Neural progenitor cell (in vitro differentiated cells): Measurements from ENCODE around the gene TRPM6. TPM values are rescaled to one million over a fixed set of nuclear protein-coding genes. Genes with fewer than 3 reads are reported as not detected.

Source experiments
- DNase-seq: peaks from one replicate; pipeline ENCODE4 v3.0.0-alpha.2; 2016; ENCODE audit warnings: low spot score
- H2AFZ ChIP-seq: fragments of 200-600 bp; sonication (generic); replicated peaks from 2 replicates; pipeline ENCODE4 v1.6.1; 2016; ENCODE audit warnings: antibody characterized with exemption
- H3F3A ChIP-seq: fragments of 200-600 bp; sonication (generic); 2 replicates; pipeline ENCODE4 v1.6.1; 2016; ENCODE audit warnings: antibody characterized with exemption, low read depth
- H3K27ac ChIP-seq: fragments of 200-600 bp; sonication (generic); 2 replicates; pipeline ENCODE4 v1.5.1; 2016; ENCODE audit warnings: mild to moderate bottlenecking
- H3K27me3 ChIP-seq: fragments of 200-600 bp; sonication (generic); 2 replicates; pipeline ENCODE4 v1.6.1; 2016; ENCODE audit warnings: mild to moderate bottlenecking, moderate library complexity
- H3K36me3 ChIP-seq: fragments of 200-600 bp; sonication (generic); 2 replicates; pipeline ENCODE4 v1.5.1; 2016
- H3K4me1 ChIP-seq: fragments of 200-600 bp; sonication (generic); 2 replicates; pipeline ENCODE4 v1.6.1; 2016; ENCODE audit warnings: mixed run types
- H3K4me2 ChIP-seq: fragments of 200-600 bp; sonication (generic); 2 replicates; pipeline ENCODE4 v1.6.1; 2016
- H3K4me3 ChIP-seq: fragments of 200-600 bp; sonication (generic); 2 replicates; pipeline ENCODE4 v1.5.1; 2016
- H3K79me2 ChIP-seq: fragments of 200-600 bp; sonication (generic); 2 replicates; pipeline ENCODE4 v1.6.1; 2016; ENCODE audit warnings: low read depth
- H3K9ac ChIP-seq: fragments of 200-600 bp; sonication (generic); 2 replicates; pipeline ENCODE4 v1.6.1; 2016
- H3K9me3 ChIP-seq: fragments of 200-600 bp; sonication (generic); 2 replicates; pipeline ENCODE4 v1.5.1; 2016; ENCODE audit warnings: low read depth
- H4K20me1 ChIP-seq: fragments of 200-600 bp; sonication (generic); 2 replicates; pipeline ENCODE4 v1.6.1; 2016; ENCODE audit warnings: low read depth
- H3K27ac Mint-ChIP-seq: 3 replicates; pipeline ENCODE4 v1.8.0; 2021; ENCODE audit warnings: mixed read lengths
- H3K27me3 Mint-ChIP-seq: 2 replicates; pipeline ENCODE4 v1.8.0; 2022; ENCODE audit warnings: low read depth, mild to moderate bottlenecking, inconsistent platforms, moderate library complexity, mixed read lengths; ENCODE audit not compliant: insufficient read depth
- H3K36me3 Mint-ChIP-seq: 3 replicates; pipeline ENCODE4 v1.8.0; 2021; ENCODE audit warnings: mixed read lengths
- H3K4me1 Mint-ChIP-seq: 3 replicates; pipeline ENCODE4 v1.8.0; 2021; ENCODE audit warnings: mixed read lengths
- H3K4me3 Mint-ChIP-seq: 3 replicates; pipeline ENCODE4 v1.8.0; 2021; ENCODE audit warnings: mild to moderate bottlenecking, moderate library complexity, mixed read lengths
- H3K9me3 Mint-ChIP-seq: 3 replicates; pipeline ENCODE4 v1.8.0; 2020; ENCODE audit warnings: mixed read lengths
- CTCF ChIP-seq: fragments of 200-600 bp; sonication (generic); IDR thresholded peaks from 2 replicates; pipeline ENCODE4 v1.5.1; 2017; ENCODE audit warnings: antibody characterized with exemption, mild to moderate bottlenecking
- EZH2 ChIP-seq: fragments of 200-600 bp; sonication (generic); IDR thresholded peaks from 2 replicates; pipeline ENCODE4 v1.6.1; 2017; ENCODE audit warnings: antibody characterized with exemption, mild to moderate bottlenecking, moderate library complexity
- EZH2phosphoT487 ChIP-seq: fragments of 200-600 bp; sonication (generic); IDR thresholded peaks from 2 replicates; pipeline ENCODE4 v1.6.1; 2017; ENCODE audit warnings: antibody characterized with exemption
- total RNA-seq: library from RNA; depleted of rRNA; stranded (reverse); fragments of >200 nt; gene quantifications from 2 replicates; pipeline ENCODE4 v1.2.3, GENCODE V29; 2015; ENCODE audit warnings: low replicate concordance

The TRPM6 gene
- total RNA-seq, 1 donor from 2014 or later = not detected

DNA sequence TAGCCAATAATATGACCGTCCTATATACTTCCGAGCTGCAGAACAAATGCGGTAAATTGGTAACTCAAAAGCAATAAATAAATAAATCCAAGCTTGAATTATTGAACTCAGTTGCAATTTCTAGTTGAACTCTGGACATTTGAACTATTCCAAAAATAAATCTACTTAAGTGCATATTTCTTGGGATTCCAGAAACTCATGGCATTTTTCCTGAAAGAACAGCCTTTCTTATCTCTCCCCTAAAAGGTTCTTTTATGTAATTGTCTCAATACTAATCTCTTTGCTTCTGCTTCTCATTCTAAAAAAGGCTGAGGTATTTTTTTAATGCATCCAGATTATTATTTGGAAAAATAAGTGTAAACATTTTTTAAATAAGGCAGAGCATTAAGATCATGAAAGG lies 131.7 kb downstream of the TRPM6 start:
- no peak for DNase-seq
- Histone ChIP-seq H2AFZ (no peak overlapping the region), H3K4me2 (no peak overlapping the region), H3K9me3 (no peaks in the 10 kb centered on the region), H3F3A (no peaks in the 10 kb centered on the region), H3K4me3 (no peak overlapping the region), H3K9ac (no peak overlapping the region), H3K27me3 (no peaks in the 10 kb centered on the region), H3K4me1 (no peaks in the 10 kb centered on the region), H3K27ac (no peak overlapping the region), H3K36me3 (no peaks in the 10 kb centered on the region), H4K20me1 (no peaks in the 10 kb centered on the region), H3K79me2 (no peaks in the 10 kb centered on the region)
- TF ChIP-seq EZH2phosphoT487 (no peak), CTCF (no peak), EZH2 (no peak)
- H3K27me3 Mint-ChIP-seq = peaks cover 2% of the 10 kb centered on the region
- no peak overlapping the region for H3K4me3 Mint-ChIP-seq
- H3K9me3 Mint-ChIP-seq = no peaks in the 10 kb centered on the region
- no peak overlapping the region for H3K27ac Mint-ChIP-seq
- H3K36me3 Mint-ChIP-seq = no peaks in the 10 kb centered on the region
- no peaks in the 10 kb centered on the region for H3K4me1 Mint-ChIP-seq

DNA sequence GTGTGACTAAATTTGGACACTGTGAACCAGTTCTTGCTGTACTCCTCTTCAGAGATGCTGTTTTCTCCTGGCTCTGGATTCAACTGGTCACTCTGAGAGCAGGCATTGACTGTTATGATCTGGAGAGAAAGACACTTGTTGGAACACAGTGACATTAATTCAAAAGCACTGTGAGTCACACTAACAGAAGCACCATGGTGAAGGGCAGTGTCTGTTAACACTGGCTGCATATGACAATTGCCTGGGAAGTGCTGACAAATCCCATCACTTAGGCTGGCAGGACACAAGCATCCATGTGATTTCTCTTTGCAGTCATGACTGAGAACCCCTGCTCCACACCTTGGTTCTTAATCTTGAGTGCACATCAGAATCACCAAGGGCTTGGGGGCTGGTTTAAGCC lies 132.4 kb downstream of the TRPM6 start:
- Histone ChIP-seq H3K4me2 (no peak overlapping the region), H2AFZ (no peak overlapping the region), H3K27ac (no peak overlapping the region), H3K9me3 (no peaks in the 10 kb centered on the region), H3K9ac (no peak overlapping the region), H3K4me1 (no peaks in the 10 kb centered on the region), H3K27me3 (no peaks in the 10 kb centered on the region), H3K79me2 (no peaks in the 10 kb centered on the region), H3K4me3 (no peak overlapping the region), H3K36me3 (no peaks in the 10 kb centered on the region), H4K20me1 (no peaks in the 10 kb centered on the region), H3F3A (no peaks in the 10 kb centered on the region)
- Mint-ChIP-seq H3K4me3 (no peak overlapping the region), H3K27ac (no peak overlapping the region), H3K27me3 (no peaks in the 10 kb centered on the region), H3K36me3 (no peaks in the 10 kb centered on the region), H3K4me1 (no peaks in the 10 kb centered on the region), H3K9me3 (no peaks in the 10 kb centered on the region)
- no peak for DNase-seq
- TF ChIP-seq EZH2 = no peak
- TF ChIP-seq EZH2phosphoT487 = no peak
- TF ChIP-seq CTCF = no peak

DNA sequence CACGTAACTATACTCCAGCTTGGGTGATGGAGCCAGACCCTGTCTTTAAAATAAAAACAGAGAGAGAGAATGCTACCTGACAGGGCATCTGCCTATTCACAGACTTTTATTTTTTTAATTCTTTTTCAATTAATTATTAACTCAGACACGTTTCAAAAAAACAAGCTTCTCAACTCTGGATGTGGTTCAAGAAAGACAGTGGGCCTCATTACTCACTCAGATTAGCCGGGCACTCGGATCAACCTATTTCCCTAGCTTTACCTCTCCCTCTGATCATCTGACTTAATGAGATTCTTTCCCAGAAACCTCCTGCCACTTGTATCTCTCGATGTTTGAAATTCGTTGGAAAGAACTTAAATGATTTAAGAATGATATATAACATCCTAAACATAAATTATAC lies 134.1 kb downstream of the TRPM6 start:
- Mint-ChIP-seq H3K27ac (no peak overlapping the region), H3K36me3 (no peaks in the 10 kb centered on the region), H3K4me1 (no peaks in the 10 kb centered on the region), H3K27me3 (no peaks in the 10 kb centered on the region), H3K9me3 (no peaks in the 10 kb centered on the region), H3K4me3 (no peak overlapping the region)
- DNase-seq = no peak
- Histone ChIP-seq H3K27ac (no peak overlapping the region), H3K36me3 (no peaks in the 10 kb centered on the region), H3K27me3 (no peaks in the 10 kb centered on the region), H2AFZ (no peak overlapping the region), H3K79me2 (no peaks in the 10 kb centered on the region), H3K4me2 (no peak overlapping the region), H4K20me1 (no peaks in the 10 kb centered on the region), H3F3A (no peaks in the 10 kb centered on the region), H3K4me1 (no peaks in the 10 kb centered on the region), H3K9me3 (no peaks in the 10 kb centered on the region), H3K9ac (no peak overlapping the region), H3K4me3 (no peak overlapping the region)
- TF ChIP-seq EZH2 = no peak
- TF ChIP-seq CTCF = no peak
- TF ChIP-seq EZH2phosphoT487 = no peak

DNA sequence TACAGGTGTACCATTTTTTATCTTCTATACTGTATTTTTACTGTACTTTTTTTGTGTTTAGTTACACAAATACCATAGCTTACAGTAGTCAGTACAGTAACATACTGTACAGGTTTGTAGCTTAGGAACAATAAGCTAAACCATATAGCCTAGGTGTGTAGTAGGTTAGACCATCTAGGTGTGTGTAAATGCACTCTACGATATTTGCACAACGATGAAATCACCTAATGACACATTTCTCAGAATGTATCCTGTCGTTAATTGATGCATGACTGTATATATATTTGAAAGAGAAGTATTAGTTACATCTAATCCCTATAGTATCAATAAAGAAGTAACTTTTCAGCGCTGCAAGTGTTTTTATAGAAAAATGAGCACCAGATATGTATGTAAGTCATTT lies 138.8 kb downstream of the TRPM6 start:
- Mint-ChIP-seq H3K36me3 (no peaks in the 10 kb centered on the region), H3K27ac (no peak overlapping the region), H3K4me3 (no peak overlapping the region), H3K4me1 (no peaks in the 10 kb centered on the region), H3K27me3 (no peaks in the 10 kb centered on the region), H3K9me3 (no peaks in the 10 kb centered on the region)
- DNase-seq = no peak
- no peak for TF ChIP-seq EZH2
- no peak for TF ChIP-seq CTCF
- no peaks in the 10 kb centered on the region for H3K9me3 ChIP-seq
- no peak overlapping the region for H2AFZ ChIP-seq
- H3K27ac ChIP-seq = no peak overlapping the region
- no peaks in the 10 kb centered on the region for H3F3A ChIP-seq
- H4K20me1 ChIP-seq = no peaks in the 10 kb centered on the region
- H3K79me2 ChIP-seq = no peaks in the 10 kb centered on the region
- H3K4me1 ChIP-seq = no peaks in the 10 kb centered on the region
- H3K27me3 ChIP-seq = no peaks in the 10 kb centered on the region
- no peak overlapping the region for H3K4me2 ChIP-seq
- H3K4me3 ChIP-seq = no peak overlapping the region
- H3K36me3 ChIP-seq = no peaks in the 10 kb centered on the region
- H3K9ac ChIP-seq = no peak overlapping the region
